K562 (cell line): Measurements from ENCODE around the gene ATF6B. TPM values are rescaled to one million over a fixed set of nuclear protein-coding genes. Genes with fewer than 3 reads are reported as not detected.

Source experiments
- ATAC-seq: fragments of 200-7000 bp; cut with Tn5 transposase; 3 replicates; pipeline ENCODE4 v1.9.1; 2020; ENCODE audit warnings: moderate library complexity
- BruUV-seq: library from RNA; stranded (reverse); fragments of 400-500 nt; replicated peaks from 2 replicates; lab custom pipeline; 2021; lab: Mats Ljungman, UMichigan
- CTCF ChIA-PET: fragments of 300-600 bp; formaldehyde crosslinking; extraction: SDS; loops from one replicate; lab custom pipeline; 2021; ENCODE audit warnings: low intra/inter-chr PET ratio; lab: Yijun Ruan, JAX
- POLR2A ChIA-PET: fragments of 300-600, 350-650 bp; sonication (Branson Sonifier 250); formaldehyde crosslinking; extraction: SDS; loops from one replicate; lab custom pipeline; 2021; ENCODE audit warnings: antibody characterized with exemption, inconsistent platforms; lab: Yijun Ruan, JAX
- DNase-seq, 4 experiments: peaks; one replicate each; pipeline versions ENCODE4 v3.0.0 to v3.0.0-alpha.2; 2011 to 2018; ENCODE audit warnings: low spot score in 3 of 4, mixed read lengths in 3 of 4; ENCODE audit errors: extremely low read depth in 1 of 4
- FAIRE-seq: peaks from 2 replicates; lab custom pipeline; 2011; peaks lifted over from hg19 to GRCh38; lab: Jason Lieb, UNC
- H2AFZ ChIP-seq: 2 replicates; pipeline ENCODE4 v1.6.0; 2011; ENCODE audit warnings: low read depth, low read length, control low read depth, inconsistent platforms
- H3K27ac ChIP-seq: fragments of 200-600 bp; 3 replicates; pipeline ENCODE4 v1.8.0; 2011; ENCODE audit warnings: low read depth, mild to moderate bottlenecking, control low read depth, inconsistent platforms, low read length, moderate library complexity, mixed read lengths; ENCODE audit errors: extremely low read depth
- H3K27me3 ChIP-seq, 2 experiments: fragments of 300-600 bp in 1 of 2; 2 replicates in 1 of 2; 3 replicates in 1 of 2; pipeline versions ENCODE4 v1.6.0 to v1.8.0; 2011; ENCODE audit warnings: inconsistent platforms in 2 of 2, low read length in 2 of 2, mild to moderate bottlenecking in 1 of 2, mixed read lengths in 1 of 2, moderate library complexity in 1 of 2; ENCODE audit not compliant: control insufficient read depth in 2 of 2, insufficient read depth in 2 of 2
- H3K36me3 ChIP-seq: fragments of 300-600 bp; 3 replicates; pipeline ENCODE4 v1.8.0; 2011; ENCODE audit warnings: mild to moderate bottlenecking, low read length, inconsistent platforms; ENCODE audit not compliant: control insufficient read depth, insufficient read depth
- H3K4me1 ChIP-seq, 2 experiments: fragments of 200-600 bp in 1 of 2; replicated peaks in 1 of 2; 2 replicates in 1 of 2; 3 replicates in 1 of 2; pipeline versions ENCODE4 v1.5.1 to v1.8.0; 2011; ENCODE audit warnings: inconsistent platforms in 2 of 2, low read length in 2 of 2, mild to moderate bottlenecking in 1 of 2, mixed read lengths in 1 of 2, moderate library complexity in 1 of 2; ENCODE audit not compliant: control insufficient read depth in 2 of 2, insufficient read depth in 2 of 2
- H3K4me2 ChIP-seq: 2 replicates; pipeline ENCODE4 v1.6.1; 2011; ENCODE audit warnings: low read length, control low read depth, inconsistent platforms, mixed read lengths; ENCODE audit not compliant: insufficient read depth
- H3K4me3 ChIP-seq: fragments of 200-600 bp; sonication (generic), shearing (Covaris generic); 2 replicates; pipeline ENCODE4 v1.5.1; 2016; ENCODE audit warnings: control low read depth, inconsistent platforms
- H3K79me2 ChIP-seq: fragments of 200-600 bp; 3 replicates; pipeline ENCODE4 v1.8.0; 2011; ENCODE audit warnings: low read length, inconsistent platforms; ENCODE audit not compliant: control insufficient read depth, insufficient read depth
- H3K9ac ChIP-seq, 2 experiments: 2 replicates each; pipeline versions ENCODE4 v1.6.0 to v1.6.1; 2011; ENCODE audit warnings: low read depth in 2 of 2, low read length in 2 of 2, control low read depth in 1 of 2, inconsistent platforms in 1 of 2, mild to moderate bottlenecking in 1 of 2, mixed read lengths in 1 of 2; ENCODE audit not compliant: insufficient read depth in 1 of 2
- H3K9me1 ChIP-seq: one replicate; pipeline ENCODE4 v1.6.0; 2011; ENCODE audit warnings: inconsistent platforms, mild to moderate bottlenecking, low read length, moderate library complexity; ENCODE audit not compliant: control insufficient read depth, insufficient read depth
- H3K9me3 ChIP-seq: replicated peaks from 2 replicates; pipeline ENCODE4 v1.5.1; 2011; ENCODE audit warnings: low read depth, low read length, inconsistent platforms; ENCODE audit not compliant: control insufficient read depth, insufficient read depth
- H4K20me1 ChIP-seq: replicated peaks from 2 replicates; pipeline ENCODE4 v1.6.1; 2011; ENCODE audit warnings: low read length, inconsistent platforms, mixed read lengths; ENCODE audit not compliant: control insufficient read depth, insufficient read depth
- CSDE1 ChIP-seq, 2 experiments: fragments of 450-650 bp; IDR thresholded peaks; 2 replicates each; pipeline ENCODE4 v1.6.1; 2016; ENCODE audit warnings: mild to moderate bottlenecking in 1 of 2
- MTA3 ChIP-seq: fragments of 450-650 bp; formaldehyde crosslinking; IDR thresholded peaks from 2 replicates; pipeline ENCODE4 v1.6.1; 2017; ENCODE audit warnings: mild to moderate bottlenecking, borderline replicate concordance
- TAF7 ChIP-seq: fragments of 450-650 bp; IDR thresholded peaks from 2 replicates; pipeline ENCODE4 v1.6.1; 2016; ENCODE audit warnings: missing genetic modification characterization, missing compliant biosample characterization
- ZBTB8A ChIP-seq: fragments of 450-650 bp; IDR thresholded peaks from 2 replicates; pipeline ENCODE4 v1.6.1; 2018; ENCODE audit warnings: mild to moderate bottlenecking, moderate library complexity; ENCODE audit not compliant: partially characterized antibody
- ZNF165 ChIP-seq: fragments of 250-450 bp; sonication (Bioruptor Pico); IDR thresholded peaks from 2 replicates; pipeline ENCODE4 v1.4.0; 2020; ENCODE audit warnings: borderline replicate concordance
- ZNF174 ChIP-seq: fragments of 250-450 bp; sonication (Bioruptor Pico); IDR thresholded peaks from 2 replicates; pipeline ENCODE4 v1.4.0; 2020; ENCODE audit warnings: mild to moderate bottlenecking
- ZNF583 ChIP-seq: fragments of 250-450 bp; sonication (Bioruptor Pico); IDR thresholded peaks from 2 replicates; pipeline ENCODE4 v1.4.0; 2020
- WGBS: fragments of 100-300 bp; shearing (Covaris generic); methylation state at CpG from one replicate; pipeline ENCODE4 v1.1.6; 2016; ENCODE audit warnings: low coverage, mixed read lengths; ENCODE audit not compliant: insufficient coverage; ENCODE audit errors: missing lambda C conversion rate; 5-methylcytosine and 5-hydroxymethylcytosine counted together
- in situ Hi-C: fragments of 300-500 bp; cut with MboI; formaldehyde crosslinking; loops from 4 replicates; pipeline ENCODE4 v1.15.0; 2018; ENCODE audit warnings: inconsistent platforms, mixed read lengths
- intact Hi-C: fragments of 100-400 bp; cut with micrococcal nuclease; formaldehyde crosslinking; loops from 2 replicates; pipeline ENCODE4 v1.14.2; 2022
- polyA plus RNA-seq, 8 experiments: library from polyadenylated mRNA; depleted of rRNA in 4 of 8; stranded (reverse) in 5 of 8; unstranded in 3 of 8; fragments of >200 nt; fragmentation: Nextera tagmentation in 2 of 8; fragmentation: Illumina TruSeq in 1 of 8; extraction: Ambion mirVana in 2 of 8; extraction: Trizol in 1 of 8; gene quantifications; 2 replicates each; pipeline versions ENCODE4 v1.2.1 to v1.2.3, GENCODE V29; 2011 to 2014; ENCODE audit warnings: inconsistent platforms in 1 of 8, missing spikeins in 1 of 8
- total RNA-seq, 7 experiments: library from RNA; depleted of rRNA in 6 of 7; stranded (reverse); fragments of >200 nt in 6 of 7; fragmentation: Illumina TruSeq in 2 of 7; extraction: Trizol in 2 of 7; gene quantifications; 2 replicates each; pipeline versions ENCODE4 v1.2.1 to v1.2.3, GENCODE V29; 2011 to 2021; ENCODE audit warnings: low replicate concordance in 1 of 7
- TF ChIP-seq, protein P1 (sequence below): fragments of 450-650 bp; conservative IDR thresholded peaks from 2 replicates; pipeline ENCODE4 v1.6.1; 2016; ENCODE audit warnings: missing genetic modification characterization, low read depth, mild to moderate bottlenecking, control low read depth, missing compliant biosample characterization

Gene ATF6B
- total and polyA plus RNA-seq, 9 of the 15 experiments (the other 6 are each of a cell fraction or from before 2014, with no cell fraction given): 20.7 to 131 (median 31.7) TPM

DNA sequence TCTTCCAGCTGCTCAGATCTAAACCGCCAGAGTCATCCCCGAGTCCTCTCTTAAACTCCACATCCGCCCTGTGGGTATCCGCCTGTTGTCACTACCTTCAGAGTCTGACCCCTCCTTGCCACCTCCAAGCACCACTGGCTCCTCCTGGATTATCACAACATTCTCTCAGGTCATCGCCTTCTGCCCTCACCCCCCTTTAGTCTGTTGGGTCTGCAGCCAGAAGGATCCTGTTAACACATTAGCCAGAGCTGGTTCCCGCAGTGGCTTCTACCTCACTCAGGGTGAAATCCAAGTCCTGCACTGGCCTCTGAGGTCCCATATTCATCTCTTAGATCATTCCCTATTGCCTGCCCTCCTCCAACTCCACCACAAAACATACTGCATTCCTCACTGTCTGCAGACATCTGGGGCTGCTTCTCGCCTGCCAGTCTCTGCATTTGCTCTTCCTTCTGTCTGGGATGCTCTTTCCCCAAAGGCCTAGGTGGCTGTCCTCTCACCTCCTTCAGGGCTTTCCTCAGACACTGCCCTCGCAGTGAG lies 53.0 kb downstream of the ATF6B start:
- in situ Hi-C loops: no loop called here
- no peak overlapping the region for H3K4me2 ChIP-seq
- peaks cover 38 to 54% of the 10 kb centered on the region in 2 experiments for H3K27me3 ChIP-seq
- H3K9me3 ChIP-seq: no peaks in the 10 kb centered on the region
- ChIA-PET POLR2A (no interaction called here), CTCF (no interaction called here)
- H3K27ac ChIP-seq: no peak overlapping the region
- no TSS peak for BruUV-seq
- TF ChIP-seq ZNF165 (CRISPR knock-in tag) (no peak), MTA3 (no peak)
- H3K4me1 ChIP-seq: peaks cover 0 to 7% of the 10 kb centered on the region in 2 experiments; a peak in 3 of 5 replicates
- H3K36me3 ChIP-seq: no peaks in the 10 kb centered on the region
- H4K20me1 ChIP-seq: no peaks in the 10 kb centered on the region
- 22% methylated on average over 8 of the region's 8 CpGs for WGBS
- intact Hi-C loops: no loop called here
- FAIRE-seq (no peak), DNase-seq (no peak), ATAC-seq (no peak)
- H3K79me2 ChIP-seq: no peaks in the 10 kb centered on the region
- H2AFZ ChIP-seq: no peak overlapping the region
- H3K9ac ChIP-seq: no peak overlapping the region
- H3K4me3 ChIP-seq: no peak overlapping the region
- H3K9me1 ChIP-seq: no peaks in the 10 kb centered on the region

DNA sequence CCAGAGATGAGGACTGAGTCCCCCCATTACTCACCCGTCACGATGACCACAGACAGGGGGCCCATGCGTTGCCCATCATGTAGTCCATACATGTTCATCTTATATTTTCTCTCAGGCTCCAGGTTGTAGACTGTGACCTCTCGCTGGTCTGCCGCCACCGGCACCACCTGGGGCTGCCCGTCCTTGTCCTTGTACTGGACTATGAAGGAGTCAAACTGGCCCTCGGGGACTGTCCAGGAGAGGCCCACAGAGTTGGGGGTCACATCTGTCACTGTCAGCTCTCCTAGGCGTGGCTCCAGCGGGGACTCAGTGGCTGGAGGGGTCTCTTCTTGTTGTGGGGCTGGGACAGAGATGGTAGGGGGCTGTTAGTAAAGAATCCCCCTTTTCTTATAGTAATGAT lies 54.4 kb downstream of the ATF6B start:
- Histone ChIP-seq H3K79me2 (no peaks in the 10 kb centered on the region), H4K20me1 (no peaks in the 10 kb centered on the region), H3K27ac (no peak overlapping the region), H3K4me3 (no peak overlapping the region), H3K27me3 (peaks cover 53 to 69% of the 10 kb centered on the region in 2 experiments), H3K9ac (no peak overlapping the region), H3K4me1 (peaks cover 0 to 10% of the 10 kb centered on the region in 2 experiments; a peak in 2 of 5 replicates), H3K9me3 (no peaks in the 10 kb centered on the region), H2AFZ (no peak overlapping the region), H3K36me3 (no peaks in the 10 kb centered on the region), H3K4me2 (no peak overlapping the region), H3K9me1 (no peaks in the 10 kb centered on the region)
- FAIRE-seq: no peak
- TF ChIP-seq ZNF174 (CRISPR knock-in tag): no peak
- TF ChIP-seq ZBTB8A: no peak
- no peak for TF ChIP-seq ZNF583 (CRISPR knock-in tag)
- TF ChIP-seq CSDE1 (IDR thresholded peaks at IDR 0.05): no peak
- TF ChIP-seq, protein P1, sequence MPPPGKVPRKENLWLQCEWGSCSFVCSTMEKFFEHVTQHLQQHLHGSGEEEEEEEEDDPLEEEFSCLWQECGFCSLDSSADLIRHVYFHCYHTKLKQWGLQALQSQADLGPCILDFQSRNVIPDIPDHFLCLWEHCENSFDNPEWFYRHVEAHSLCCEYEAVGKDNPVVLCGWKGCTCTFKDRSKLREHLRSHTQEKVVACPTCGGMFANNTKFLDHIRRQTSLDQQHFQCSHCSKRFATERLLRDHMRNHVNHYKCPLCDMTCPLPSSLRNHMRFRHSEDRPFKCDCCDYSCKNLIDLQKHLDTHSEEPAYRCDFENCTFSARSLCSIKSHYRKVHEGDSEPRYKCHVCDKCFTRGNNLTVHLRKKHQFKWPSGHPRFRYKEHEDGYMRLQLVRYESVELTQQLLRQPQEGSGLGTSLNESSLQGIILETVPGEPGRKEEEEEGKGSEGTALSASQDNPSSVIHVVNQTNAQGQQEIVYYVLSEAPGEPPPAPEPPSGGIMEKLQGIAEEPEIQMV (tag): no peak
- TF ChIP-seq TAF7 (tag): no peak
- CTCF ChIA-PET: no interaction called here
- no peak for ATAC-seq
- POLR2A ChIA-PET: no interaction called here
- DNase-seq: no peak
- intact Hi-C loops: no loop called here
- BruUV-seq: no TSS peak
- in situ Hi-C loops: no loop called here
- 27% methylated on average over 10 of the region's 10 CpGs for WGBS
